Measurements from ENCODE around the gene CKAP2.
"Not testable (repeated sequence)": the region's sequence is repeated elsewhere in the genome, so short reads cannot be mapped to it uniquely, and the experiment has no call there.

DNA sequence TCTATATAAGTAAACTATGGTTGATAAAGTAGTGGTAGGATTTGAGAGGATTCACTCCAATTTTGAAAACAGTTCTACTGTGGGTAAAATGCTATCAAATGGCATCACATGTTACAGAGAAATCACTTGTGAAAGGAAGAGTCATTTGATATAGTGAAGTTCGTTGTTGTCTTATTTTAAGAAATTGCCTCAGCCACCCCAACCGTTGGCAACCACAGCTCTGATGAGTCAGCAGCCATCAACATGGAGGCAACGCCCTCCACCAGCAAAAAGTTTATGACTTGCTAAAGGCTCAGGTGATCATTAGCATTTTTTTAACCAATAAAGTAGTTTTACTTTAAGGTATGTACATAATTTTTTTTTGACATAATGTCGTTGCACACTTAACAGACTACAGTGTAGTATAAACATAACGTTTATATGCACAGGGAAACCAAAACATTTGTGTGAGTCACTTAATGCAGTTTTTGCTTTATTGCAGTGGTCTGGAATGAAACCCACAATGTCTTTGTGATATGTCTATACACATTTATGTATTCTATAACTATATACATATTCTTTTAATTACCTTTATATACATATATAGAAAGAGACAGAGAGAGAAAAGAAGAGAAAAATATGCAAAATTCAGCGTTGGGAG, 58.8 kb downstream of the CKAP2 start:
- not testable (repeated sequence) for TF ChIP-seq POLR2A, POLR2AphosphoS5, EP300 (IDR thresholded peaks at IDR 0.05)
- TF ChIP-seq, protein P1, sequence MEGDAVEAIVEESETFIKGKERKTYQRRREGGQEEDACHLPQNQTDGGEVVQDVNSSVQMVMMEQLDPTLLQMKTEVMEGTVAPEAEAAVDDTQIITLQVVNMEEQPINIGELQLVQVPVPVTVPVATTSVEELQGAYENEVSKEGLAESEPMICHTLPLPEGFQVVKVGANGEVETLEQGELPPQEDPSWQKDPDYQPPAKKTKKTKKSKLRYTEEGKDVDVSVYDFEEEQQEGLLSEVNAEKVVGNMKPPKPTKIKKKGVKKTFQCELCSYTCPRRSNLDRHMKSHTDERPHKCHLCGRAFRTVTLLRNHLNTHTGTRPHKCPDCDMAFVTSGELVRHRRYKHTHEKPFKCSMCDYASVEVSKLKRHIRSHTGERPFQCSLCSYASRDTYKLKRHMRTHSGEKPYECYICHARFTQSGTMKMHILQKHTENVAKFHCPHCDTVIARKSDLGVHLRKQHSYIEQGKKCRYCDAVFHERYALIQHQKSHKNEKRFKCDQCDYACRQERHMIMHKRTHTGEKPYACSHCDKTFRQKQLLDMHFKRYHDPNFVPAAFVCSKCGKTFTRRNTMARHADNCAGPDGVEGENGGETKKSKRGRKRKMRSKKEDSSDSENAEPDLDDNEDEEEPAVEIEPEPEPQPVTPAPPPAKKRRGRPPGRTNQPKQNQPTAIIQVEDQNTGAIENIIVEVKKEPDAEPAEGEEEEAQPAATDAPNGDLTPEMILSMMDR (IDR thresholded peaks at IDR 0.05) = not testable (repeated sequence)
